OCI-LY7 (cell line): ENCODE data around the gene TTI1.

Source experiments
- CTCF ChIP-seq: fragments of 200-600 bp; sonication (generic); conservative IDR thresholded peaks from 2 replicates; pipeline ENCODE4 v1.5.1; 2014; ENCODE audit warnings: mild to moderate bottlenecking, antibody characterized with exemption, low read length, moderate library complexity, mixed read lengths
- EZH2phosphoT487 ChIP-seq: fragments of 200-600 bp; sonication (generic); IDR thresholded peaks from 2 replicates; pipeline ENCODE4 v1.6.1; 2018; ENCODE audit warnings: low read depth, borderline replicate concordance, mild to moderate bottlenecking, mixed run types, antibody characterized with exemption, low read length, moderate library complexity, mixed read lengths

GRCh38 chr20:37938954-37939353 is 94.3 kb downstream of the TTI1 start:
- TF ChIP-seq CTCF (no peak), EZH2phosphoT487 (no peak)
